ENCODE measurements around the gene LRRK1. TPM values are rescaled to one million over a fixed set of nuclear protein-coding genes. Genes with fewer than 3 reads are reported as not detected.

LRRK1 gene
- total and polyA plus RNA-seq, 2 experiments from 2014 or later: 2.6 to 4.5 TPM

DNA sequence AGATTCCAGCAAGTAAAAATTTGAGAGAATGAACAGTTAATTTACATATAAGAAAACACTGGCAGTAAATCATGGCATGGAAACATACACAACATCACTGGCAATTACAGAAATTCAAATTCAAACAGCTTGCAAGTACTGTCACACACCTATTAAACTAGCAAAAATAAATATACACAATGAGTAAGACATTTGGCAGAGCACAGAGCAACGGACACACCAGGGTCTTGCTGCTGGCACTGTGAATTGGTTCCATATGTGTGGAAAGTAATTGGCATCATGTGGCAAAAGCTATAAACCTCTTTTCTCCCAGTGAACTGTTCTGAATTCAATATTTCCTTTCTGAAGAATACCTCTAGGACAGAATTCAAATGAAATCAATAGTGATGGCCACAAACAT, 78.3 kb downstream of the LRRK1 start:
- peaks cover 8% of the 10 kb centered on the region; the same call in 1 of the 2 replicates for H3K9me2 ChIP-seq (ENCODE audit: insufficient read depth)
- H4K20me1 ChIP-seq (replicated peaks; ENCODE audit: insufficient read depth): no peaks in the 10 kb centered on the region
- Mint-ChIP-seq H3K4me3 (no peak overlapping the region), H3K27ac (no peak overlapping the region), H3K36me3 (ENCODE audit: low read depth) (no peaks in the 10 kb centered on the region), H3K9me3 (no peaks in the 10 kb centered on the region), H3K4me1 (peaks cover 26% of the 10 kb centered on the region), H3K27me3 (ENCODE audit: insufficient read depth, low read depth, poor library complexity) (no peaks in the 10 kb centered on the region)
- no peak for ATAC-seq
- no peak overlapping the region for H3K27ac ChIP-seq (ENCODE audit: low read depth)
- H3K4me2 ChIP-seq: no peak overlapping the region
- H3K27me3 ChIP-seq (ENCODE audit: insufficient read depth): no peaks in the 10 kb centered on the region
- H2AFZ ChIP-seq: no peak overlapping the region
- no peaks in the 10 kb centered on the region for H3K79me2 ChIP-seq (replicated peaks; ENCODE audit: insufficient read depth)
- no peak overlapping the region for H3K4me3 ChIP-seq
- TF ChIP-seq JUNB (IDR thresholded peaks at IDR 0.05; ENCODE audit: unreplicated experiment) (no peak), POLR2AphosphoS5 (IDR thresholded peaks at IDR 0.05; ENCODE audit: low read depth) (no peak), ZNF331 (CRISPR knock-in tag; IDR thresholded peaks at IDR 0.05; ENCODE audit: low read depth) (no peak), CREB1 (CRISPR knock-in tag; IDR thresholded peaks at IDR 0.05; ENCODE audit: low read depth) (no peak), STAT1 (IDR thresholded peaks at IDR 0.05; ENCODE audit: unreplicated experiment) (no peak), ZNF114 (CRISPR knock-in tag; IDR thresholded peaks at IDR 0.05) (no peak), NANOG (IDR thresholded peaks at IDR 0.05; ENCODE audit: borderline replicate concordance) (no peak), EZH2phosphoT487 (IDR thresholded peaks at IDR 0.05; ENCODE audit: unreplicated experiment) (no peak), EZH2 (IDR thresholded peaks at IDR 0.05; ENCODE audit: low read depth, unreplicated experiment) (no peak)
- TF ChIP-seq, protein P1, sequence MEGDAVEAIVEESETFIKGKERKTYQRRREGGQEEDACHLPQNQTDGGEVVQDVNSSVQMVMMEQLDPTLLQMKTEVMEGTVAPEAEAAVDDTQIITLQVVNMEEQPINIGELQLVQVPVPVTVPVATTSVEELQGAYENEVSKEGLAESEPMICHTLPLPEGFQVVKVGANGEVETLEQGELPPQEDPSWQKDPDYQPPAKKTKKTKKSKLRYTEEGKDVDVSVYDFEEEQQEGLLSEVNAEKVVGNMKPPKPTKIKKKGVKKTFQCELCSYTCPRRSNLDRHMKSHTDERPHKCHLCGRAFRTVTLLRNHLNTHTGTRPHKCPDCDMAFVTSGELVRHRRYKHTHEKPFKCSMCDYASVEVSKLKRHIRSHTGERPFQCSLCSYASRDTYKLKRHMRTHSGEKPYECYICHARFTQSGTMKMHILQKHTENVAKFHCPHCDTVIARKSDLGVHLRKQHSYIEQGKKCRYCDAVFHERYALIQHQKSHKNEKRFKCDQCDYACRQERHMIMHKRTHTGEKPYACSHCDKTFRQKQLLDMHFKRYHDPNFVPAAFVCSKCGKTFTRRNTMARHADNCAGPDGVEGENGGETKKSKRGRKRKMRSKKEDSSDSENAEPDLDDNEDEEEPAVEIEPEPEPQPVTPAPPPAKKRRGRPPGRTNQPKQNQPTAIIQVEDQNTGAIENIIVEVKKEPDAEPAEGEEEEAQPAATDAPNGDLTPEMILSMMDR (conservative IDR thresholded peaks at IDR 0.05; ENCODE audit: low read depth in 2 of 2): no peak
- TF ChIP-seq, protein P2, sequence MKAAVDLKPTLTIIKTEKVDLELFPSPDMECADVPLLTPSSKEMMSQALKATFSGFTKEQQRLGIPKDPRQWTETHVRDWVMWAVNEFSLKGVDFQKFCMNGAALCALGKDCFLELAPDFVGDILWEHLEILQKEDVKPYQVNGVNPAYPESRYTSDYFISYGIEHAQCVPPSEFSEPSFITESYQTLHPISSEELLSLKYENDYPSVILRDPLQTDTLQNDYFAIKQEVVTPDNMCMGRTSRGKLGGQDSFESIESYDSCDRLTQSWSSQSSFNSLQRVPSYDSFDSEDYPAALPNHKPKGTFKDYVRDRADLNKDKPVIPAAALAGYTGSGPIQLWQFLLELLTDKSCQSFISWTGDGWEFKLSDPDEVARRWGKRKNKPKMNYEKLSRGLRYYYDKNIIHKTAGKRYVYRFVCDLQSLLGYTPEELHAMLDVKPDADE (IDR thresholded peaks at IDR 0.05): no peak
- TF ChIP-seq, protein P3, sequence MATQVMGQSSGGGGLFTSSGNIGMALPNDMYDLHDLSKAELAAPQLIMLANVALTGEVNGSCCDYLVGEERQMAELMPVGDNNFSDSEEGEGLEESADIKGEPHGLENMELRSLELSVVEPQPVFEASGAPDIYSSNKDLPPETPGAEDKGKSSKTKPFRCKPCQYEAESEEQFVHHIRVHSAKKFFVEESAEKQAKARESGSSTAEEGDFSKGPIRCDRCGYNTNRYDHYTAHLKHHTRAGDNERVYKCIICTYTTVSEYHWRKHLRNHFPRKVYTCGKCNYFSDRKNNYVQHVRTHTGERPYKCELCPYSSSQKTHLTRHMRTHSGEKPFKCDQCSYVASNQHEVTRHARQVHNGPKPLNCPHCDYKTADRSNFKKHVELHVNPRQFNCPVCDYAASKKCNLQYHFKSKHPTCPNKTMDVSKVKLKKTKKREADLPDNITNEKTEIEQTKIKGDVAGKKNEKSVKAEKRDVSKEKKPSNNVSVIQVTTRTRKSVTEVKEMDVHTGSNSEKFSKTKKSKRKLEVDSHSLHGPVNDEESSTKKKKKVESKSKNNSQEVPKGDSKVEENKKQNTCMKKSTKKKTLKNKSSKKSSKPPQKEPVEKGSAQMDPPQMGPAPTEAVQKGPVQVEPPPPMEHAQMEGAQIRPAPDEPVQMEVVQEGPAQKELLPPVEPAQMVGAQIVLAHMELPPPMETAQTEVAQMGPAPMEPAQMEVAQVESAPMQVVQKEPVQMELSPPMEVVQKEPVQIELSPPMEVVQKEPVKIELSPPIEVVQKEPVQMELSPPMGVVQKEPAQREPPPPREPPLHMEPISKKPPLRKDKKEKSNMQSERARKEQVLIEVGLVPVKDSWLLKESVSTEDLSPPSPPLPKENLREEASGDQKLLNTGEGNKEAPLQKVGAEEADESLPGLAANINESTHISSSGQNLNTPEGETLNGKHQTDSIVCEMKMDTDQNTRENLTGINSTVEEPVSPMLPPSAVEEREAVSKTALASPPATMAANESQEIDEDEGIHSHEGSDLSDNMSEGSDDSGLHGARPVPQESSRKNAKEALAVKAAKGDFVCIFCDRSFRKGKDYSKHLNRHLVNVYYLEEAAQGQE (IDR thresholded peaks at IDR 0.05; ENCODE audit: unreplicated experiment): no peak
- TF ChIP-seq, protein P4, sequence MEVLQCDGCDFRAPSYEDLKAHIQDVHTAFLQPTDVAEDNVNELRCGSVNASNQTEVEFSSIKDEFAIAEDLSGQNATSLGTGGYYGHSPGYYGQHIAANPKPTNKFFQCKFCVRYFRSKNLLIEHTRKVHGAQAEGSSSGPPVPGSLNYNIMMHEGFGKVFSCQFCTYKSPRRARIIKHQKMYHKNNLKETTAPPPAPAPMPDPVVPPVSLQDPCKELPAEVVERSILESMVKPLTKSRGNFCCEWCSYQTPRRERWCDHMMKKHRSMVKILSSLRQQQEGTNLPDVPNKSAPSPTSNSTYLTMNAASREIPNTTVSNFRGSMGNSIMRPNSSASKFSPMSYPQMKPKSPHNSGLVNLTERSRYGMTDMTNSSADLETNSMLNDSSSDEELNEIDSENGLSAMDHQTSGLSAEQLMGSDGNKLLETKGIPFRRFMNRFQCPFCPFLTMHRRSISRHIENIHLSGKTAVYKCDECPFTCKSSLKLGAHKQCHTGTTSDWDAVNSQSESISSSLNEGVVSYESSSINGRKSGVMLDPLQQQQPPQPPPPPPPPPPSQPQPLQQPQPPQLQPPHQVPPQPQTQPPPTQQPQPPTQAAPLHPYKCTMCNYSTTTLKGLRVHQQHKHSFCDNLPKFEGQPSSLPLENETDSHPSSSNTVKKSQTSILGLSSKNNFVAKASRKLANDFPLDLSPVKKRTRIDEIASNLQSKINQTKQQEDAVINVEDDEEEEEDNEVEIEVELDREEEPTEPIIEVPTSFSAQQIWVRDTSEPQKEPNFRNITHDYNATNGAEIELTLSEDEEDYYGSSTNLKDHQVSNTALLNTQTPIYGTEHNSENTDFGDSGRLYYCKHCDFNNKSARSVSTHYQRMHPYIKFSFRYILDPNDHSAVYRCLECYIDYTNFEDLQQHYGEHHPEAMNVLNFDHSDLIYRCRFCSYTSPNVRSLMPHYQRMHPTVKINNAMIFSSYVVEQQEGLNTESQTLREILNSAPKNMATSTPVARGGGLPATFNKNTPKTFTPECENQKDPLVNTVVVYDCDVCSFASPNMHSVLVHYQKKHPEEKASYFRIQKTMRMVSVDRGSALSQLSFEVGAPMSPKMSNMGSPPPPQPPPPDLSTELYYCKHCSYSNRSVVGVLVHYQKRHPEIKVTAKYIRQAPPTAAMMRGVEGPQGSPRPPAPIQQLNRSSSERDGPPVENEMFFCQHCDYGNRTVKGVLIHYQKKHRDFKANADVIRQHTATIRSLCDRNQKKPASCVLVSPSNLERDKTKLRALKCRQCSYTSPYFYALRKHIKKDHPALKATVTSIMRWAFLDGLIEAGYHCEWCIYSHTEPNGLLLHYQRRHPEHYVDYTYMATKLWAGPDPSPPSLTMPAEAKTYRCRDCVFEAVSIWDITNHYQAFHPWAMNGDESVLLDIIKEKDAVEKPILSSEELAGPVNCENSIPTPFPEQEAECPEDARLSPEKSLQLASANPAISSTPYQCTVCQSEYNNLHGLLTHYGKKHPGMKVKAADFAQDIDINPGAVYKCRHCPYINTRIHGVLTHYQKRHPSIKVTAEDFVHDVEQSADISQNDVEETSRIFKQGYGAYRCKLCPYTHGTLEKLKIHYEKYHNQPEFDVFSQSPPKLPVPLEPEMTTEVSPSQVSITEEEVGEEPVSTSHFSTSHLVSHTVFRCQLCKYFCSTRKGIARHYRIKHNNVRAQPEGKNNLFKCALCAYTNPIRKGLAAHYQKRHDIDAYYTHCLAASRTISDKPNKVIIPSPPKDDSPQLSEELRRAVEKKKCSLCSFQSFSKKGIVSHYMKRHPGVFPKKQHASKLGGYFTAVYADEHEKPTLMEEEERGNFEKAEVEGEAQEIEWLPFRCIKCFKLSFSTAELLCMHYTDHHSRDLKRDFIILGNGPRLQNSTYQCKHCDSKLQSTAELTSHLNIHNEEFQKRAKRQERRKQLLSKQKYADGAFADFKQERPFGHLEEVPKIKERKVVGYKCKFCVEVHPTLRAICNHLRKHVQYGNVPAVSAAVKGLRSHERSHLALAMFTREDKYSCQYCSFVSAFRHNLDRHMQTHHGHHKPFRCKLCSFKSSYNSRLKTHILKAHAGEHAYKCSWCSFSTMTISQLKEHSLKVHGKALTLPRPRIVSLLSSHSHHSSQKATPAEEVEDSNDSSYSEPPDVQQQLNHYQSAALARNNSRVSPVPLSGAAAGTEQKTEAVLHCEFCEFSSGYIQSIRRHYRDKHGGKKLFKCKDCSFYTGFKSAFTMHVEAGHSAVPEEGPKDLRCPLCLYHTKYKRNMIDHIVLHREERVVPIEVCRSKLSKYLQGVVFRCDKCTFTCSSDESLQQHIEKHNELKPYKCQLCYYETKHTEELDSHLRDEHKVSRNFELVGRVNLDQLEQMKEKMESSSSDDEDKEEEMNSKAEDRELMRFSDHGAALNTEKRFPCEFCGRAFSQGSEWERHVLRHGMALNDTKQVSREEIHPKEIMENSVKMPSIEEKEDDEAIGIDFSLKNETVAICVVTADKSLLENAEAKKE (CRISPR knock-in tag; IDR thresholded peaks at IDR 0.05): no peak
- no peak for DNase-seq (ENCODE audit: low spot score)
- peaks cover 10% of the 10 kb centered on the region; the same call in 1 of the 2 replicates for H3K4me1 ChIP-seq (ENCODE audit: insufficient read depth)
- no peaks in the 10 kb centered on the region for H3F3A ChIP-seq (replicated peaks; ENCODE audit: low read depth)
- no peaks in the 10 kb centered on the region for H3K36me3 ChIP-seq (ENCODE audit: insufficient read depth)

Data from GM23338 (cell line).